Bronchial epithelial cell (primary cell): ENCODE measurements around the gene LDLRAP1. TPM values are rescaled to one million over a fixed set of nuclear protein-coding genes. Genes with fewer than 3 reads are reported as not detected.

ENCODE experiments used
- DNase-seq: peaks from one replicate; pipeline ENCODE4 v3.0.0-alpha.2; 2010; ENCODE audit warnings: low read depth
- FAIRE-seq: peaks from 2 replicates; lab custom pipeline; 2011; peaks lifted over from hg19 to GRCh38; lab: Jason Lieb, UNC
- H3K27me3 ChIP-seq: 2 replicates; pipeline ENCODE4 v1.5.1; 2011; ENCODE audit warnings: low read length; ENCODE audit not compliant: control insufficient read depth, insufficient read depth
- H3K36me3 ChIP-seq: 2 replicates; pipeline ENCODE4 v1.5.1; 2011; ENCODE audit warnings: low read length; ENCODE audit not compliant: control insufficient read depth, insufficient read depth
- H3K4me3 ChIP-seq: 2 replicates; pipeline ENCODE4 v1.5.1; 2011; ENCODE audit warnings: mild to moderate bottlenecking, low read depth, low read length, control low read depth
- total RNA-seq: library from RNA; depleted of rRNA; stranded (reverse); fragments of >200 nt; gene quantifications from 2 replicates; pipeline ENCODE4 v1.2.1, GENCODE V29; 2014
- TF ChIP-seq, protein P1 (sequence below): IDR thresholded peaks from 2 replicates; pipeline ENCODE4 v1.5.1; 2011; ENCODE audit warnings: mild to moderate bottlenecking, moderate library complexity, low read length, control low read depth, inconsistent platforms; ENCODE audit not compliant: insufficient read depth, severe bottlenecking

LDLRAP1 gene
- total RNA-seq, 1 donor from 2014 or later, result 17.1 TPM

GRCh38 chr1:25515033-25515432 is 28.4 kb upstream of the LDLRAP1 start:
- DNase-seq (no peak), FAIRE-seq (no peak)
- Histone ChIP-seq H3K27me3 (no peaks in the 10 kb centered on the region), H3K36me3 (no peaks in the 10 kb centered on the region), H3K4me3 (no peak overlapping the region)
- TF ChIP-seq, protein P1, sequence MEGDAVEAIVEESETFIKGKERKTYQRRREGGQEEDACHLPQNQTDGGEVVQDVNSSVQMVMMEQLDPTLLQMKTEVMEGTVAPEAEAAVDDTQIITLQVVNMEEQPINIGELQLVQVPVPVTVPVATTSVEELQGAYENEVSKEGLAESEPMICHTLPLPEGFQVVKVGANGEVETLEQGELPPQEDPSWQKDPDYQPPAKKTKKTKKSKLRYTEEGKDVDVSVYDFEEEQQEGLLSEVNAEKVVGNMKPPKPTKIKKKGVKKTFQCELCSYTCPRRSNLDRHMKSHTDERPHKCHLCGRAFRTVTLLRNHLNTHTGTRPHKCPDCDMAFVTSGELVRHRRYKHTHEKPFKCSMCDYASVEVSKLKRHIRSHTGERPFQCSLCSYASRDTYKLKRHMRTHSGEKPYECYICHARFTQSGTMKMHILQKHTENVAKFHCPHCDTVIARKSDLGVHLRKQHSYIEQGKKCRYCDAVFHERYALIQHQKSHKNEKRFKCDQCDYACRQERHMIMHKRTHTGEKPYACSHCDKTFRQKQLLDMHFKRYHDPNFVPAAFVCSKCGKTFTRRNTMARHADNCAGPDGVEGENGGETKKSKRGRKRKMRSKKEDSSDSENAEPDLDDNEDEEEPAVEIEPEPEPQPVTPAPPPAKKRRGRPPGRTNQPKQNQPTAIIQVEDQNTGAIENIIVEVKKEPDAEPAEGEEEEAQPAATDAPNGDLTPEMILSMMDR, result no peak

DNA sequence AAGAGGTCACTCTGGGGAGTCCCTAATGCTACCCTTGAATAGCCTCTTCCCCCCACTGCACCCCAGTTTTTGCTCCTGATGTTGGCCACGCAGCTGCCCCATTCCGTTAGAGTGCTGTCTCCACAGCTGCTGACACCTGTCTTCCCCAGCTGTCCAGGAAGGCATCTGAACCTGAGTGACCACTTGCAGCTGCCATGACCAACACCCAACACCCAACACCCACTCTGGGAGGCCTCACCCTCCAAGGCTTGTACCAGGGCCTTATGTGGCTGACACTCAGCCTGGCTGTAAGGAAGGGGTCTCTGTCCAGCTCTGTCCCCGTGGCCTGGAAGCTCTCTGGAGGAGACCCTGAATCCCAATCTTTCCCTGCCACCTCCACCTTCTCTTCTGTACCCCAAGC is 26.7 kb upstream of the LDLRAP1 start:
- no peak for FAIRE-seq
- H3K36me3 ChIP-seq, result no peaks in the 10 kb centered on the region
- TF ChIP-seq, protein P1, result no peak
- DNase-seq, result no peak
- H3K4me3 ChIP-seq, result no peak overlapping the region
- no peaks in the 10 kb centered on the region for H3K27me3 ChIP-seq

GRCh38 chr1:25517476-25518394 is 25.7 kb upstream of the LDLRAP1 start:
- H3K36me3 ChIP-seq, result no peaks in the 10 kb centered on the region
- no peak overlapping the region for H3K4me3 ChIP-seq
- DNase-seq (no peak), FAIRE-seq (no peak)
- H3K27me3 ChIP-seq, result no peaks in the 10 kb centered on the region
- TF ChIP-seq, protein P1, result no peak

DNA sequence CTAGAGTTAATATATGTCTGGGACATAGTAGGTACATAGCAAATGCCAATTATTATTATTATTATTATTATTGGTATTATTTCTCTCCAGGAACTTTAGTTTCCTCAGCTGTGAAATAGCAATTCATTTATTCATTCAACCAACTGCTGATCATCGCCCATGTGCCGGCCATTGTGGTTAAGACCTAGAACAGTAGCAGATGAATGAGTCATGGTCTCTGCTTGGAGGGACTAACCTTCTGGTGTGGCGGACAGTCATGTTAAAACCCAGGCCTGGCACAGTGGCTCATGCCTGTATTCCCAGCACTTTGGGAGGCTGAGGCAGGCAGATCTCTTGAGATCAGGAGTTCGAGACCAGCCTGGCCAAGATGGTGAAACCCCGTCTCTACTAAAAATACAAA is 23.8 kb upstream of the LDLRAP1 start:
- DNase-seq, result peak; percentile 57
- Histone ChIP-seq H3K27me3 (no peaks in the 10 kb centered on the region), H3K4me3 (no peak overlapping the region), H3K36me3 (no peaks in the 10 kb centered on the region)
- no peak for FAIRE-seq
- TF ChIP-seq, protein P1, result no peak

DNA sequence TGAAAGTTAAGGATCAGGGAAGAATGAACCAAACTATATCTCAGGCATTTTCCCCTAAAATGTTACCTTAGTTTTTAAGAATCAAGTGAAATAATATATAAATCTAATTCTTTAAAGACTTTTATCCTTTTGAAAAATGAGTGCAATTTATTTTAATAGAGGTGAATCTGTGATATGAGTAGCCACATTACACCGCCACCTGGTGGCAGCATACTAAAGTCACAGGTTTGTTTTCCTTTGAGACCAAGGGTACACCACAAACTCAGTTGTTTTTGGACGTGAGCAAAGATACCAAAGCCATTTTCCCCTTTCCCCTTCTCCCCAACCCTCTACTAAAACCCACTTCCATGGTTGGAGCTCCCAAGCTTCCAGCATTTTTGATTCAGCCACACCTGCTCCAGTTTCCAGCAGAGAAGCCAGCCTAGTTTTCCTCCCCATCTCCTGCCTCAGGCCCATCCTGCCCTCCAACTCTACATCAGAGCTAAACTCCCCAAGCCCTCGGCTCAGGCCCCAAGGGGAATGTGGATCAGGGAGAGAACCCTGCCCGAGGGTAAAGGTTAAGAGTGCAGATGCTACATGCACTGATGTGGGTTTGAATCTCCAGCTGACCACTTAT is 22.9 kb upstream of the LDLRAP1 start:
- DNase-seq (peak; percentile 41), FAIRE-seq (no peak)
- Histone ChIP-seq H3K4me3 (no peak overlapping the region), H3K27me3 (no peaks in the 10 kb centered on the region), H3K36me3 (no peaks in the 10 kb centered on the region)
- TF ChIP-seq, protein P1, result peak; percentile 68
